MM.1S (cell line): ENCODE measurements around the gene CAPN5.

Experiments used
- DNase-seq: peaks from one replicate; pipeline ENCODE4 v3.0.0-alpha.2; 2015
- H2AFZ ChIP-seq: fragments of 300-600 bp; sonication (generic); 2 replicates; pipeline ENCODE4 v1.6.0; 2016; ENCODE audit warnings: antibody characterized with exemption, low read length
- H3F3A ChIP-seq: fragments of 300-600 bp; sonication (generic); 2 replicates; pipeline ENCODE4 v1.6.1; 2016; ENCODE audit warnings: mild to moderate bottlenecking, antibody characterized with exemption, low read length, moderate library complexity, mixed read lengths; ENCODE audit not compliant: insufficient read depth
- H3K27ac ChIP-seq: fragments of 300-600 bp; sonication (generic); 2 replicates; pipeline ENCODE4 v1.5.1; 2016; ENCODE audit warnings: mild to moderate bottlenecking, low read length
- H3K27me3 ChIP-seq: fragments of 300-600 bp; sonication (generic); replicated peaks from 2 replicates; pipeline ENCODE4 v1.6.0; 2016; ENCODE audit warnings: low read length; ENCODE audit not compliant: insufficient read depth
- H3K36me3 ChIP-seq: fragments of 300-600 bp; sonication (generic); replicated peaks from 2 replicates; pipeline ENCODE4 v1.6.1; 2016; ENCODE audit warnings: mild to moderate bottlenecking, low read length, mixed read lengths; ENCODE audit not compliant: insufficient read depth
- H3K4me1 ChIP-seq: fragments of 300-600 bp; sonication (generic); 2 replicates; pipeline ENCODE4 v1.6.1; 2016; ENCODE audit warnings: low read length, mixed read lengths
- H3K4me2 ChIP-seq: fragments of 300-600 bp; sonication (generic); 2 replicates; pipeline ENCODE4 v1.6.0; 2016; ENCODE audit warnings: low read depth, low read length
- H3K4me3 ChIP-seq: fragments of 300-600 bp; sonication (generic); 2 replicates; pipeline ENCODE4 v1.5.1; 2016; ENCODE audit warnings: low read length, mixed read lengths
- H3K79me2 ChIP-seq: fragments of 300-600 bp; sonication (generic); 2 replicates; pipeline ENCODE4 v1.6.1; 2016; ENCODE audit warnings: mixed run types, low read length, mixed read lengths
- H3K9ac ChIP-seq: fragments of 300-600 bp; sonication (generic); 2 replicates; pipeline ENCODE4 v1.6.1; 2016; ENCODE audit warnings: low read length, mixed read lengths
- H3K9me2 ChIP-seq: fragments of 300-600 bp; sonication (generic); replicated peaks from 2 replicates; pipeline ENCODE4 v1.6.1; 2016; ENCODE audit warnings: mild to moderate bottlenecking, low read length, mixed read lengths; ENCODE audit not compliant: insufficient read depth
- H3K9me3 ChIP-seq: fragments of 300-600 bp; sonication (generic); replicated peaks from 2 replicates; pipeline ENCODE4 v1.6.1; 2016; ENCODE audit warnings: mild to moderate bottlenecking, low read length, mixed read lengths; ENCODE audit not compliant: insufficient read depth
- H4K20me1 ChIP-seq: fragments of 300-600 bp; sonication (generic); 2 replicates; pipeline ENCODE4 v1.6.1; 2016; ENCODE audit warnings: mild to moderate bottlenecking, low read length, moderate library complexity, mixed read lengths; ENCODE audit not compliant: insufficient read depth
- EZH2 ChIP-seq: fragments of 300-600 bp; sonication (generic); optimal IDR thresholded peaks from 2 replicates; pipeline ENCODE3; 2017; ENCODE audit warnings: low read depth, mild to moderate bottlenecking, antibody characterized with exemption, low read length, mixed read lengths
- EZH2phosphoT487 ChIP-seq: fragments of 300-600 bp; sonication (generic); IDR thresholded peaks from 2 replicates; pipeline ENCODE4 v1.6.1; 2018; ENCODE audit warnings: antibody characterized with exemption, low read length
- TF ChIP-seq, protein P1 (sequence below): fragments of 300-600 bp; sonication (generic); IDR thresholded peaks from 2 replicates; pipeline ENCODE4 v1.5.1; 2016; ENCODE audit warnings: antibody characterized with exemption, low read length, mixed read lengths

The CAPN5 gene

DNA sequence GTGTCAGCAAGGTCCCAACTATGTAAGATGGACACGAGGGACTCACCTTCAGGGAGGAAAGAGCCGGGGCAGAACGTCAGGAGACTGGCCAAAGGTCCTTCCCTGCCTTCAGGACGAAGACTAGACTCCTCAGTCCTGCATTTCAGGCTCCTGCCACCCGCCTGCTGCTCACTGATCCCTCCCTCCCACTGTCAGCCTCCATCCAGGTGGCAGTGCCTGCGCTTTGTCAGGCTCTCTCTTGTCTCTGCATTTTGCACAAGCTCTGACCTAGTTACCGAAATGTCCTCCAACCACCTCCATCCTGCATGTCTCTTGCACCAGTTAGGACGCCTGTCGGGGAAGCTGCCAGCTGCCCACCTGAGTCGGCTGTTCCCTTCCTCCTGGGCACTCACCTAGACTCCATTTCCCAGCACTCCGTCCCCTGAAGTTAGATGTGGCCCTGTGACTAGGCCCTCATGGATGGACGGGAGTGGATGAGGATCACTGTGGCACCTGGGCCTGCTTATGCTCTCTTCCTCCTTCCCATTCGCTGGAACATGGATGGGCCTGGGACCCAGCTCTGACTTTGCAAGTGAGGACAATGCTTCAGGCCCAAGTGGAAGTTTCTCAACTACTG lies 24.6 kb upstream of the CAPN5 start:
- Histone ChIP-seq H3K4me1 (peaks cover 6% of the 10 kb centered on the region; the same call in 1 of the 2 replicates), H3K9ac (no peak overlapping the region), H3K36me3 (no peaks in the 10 kb centered on the region), H3K9me3 (no peaks in the 10 kb centered on the region), H3K27ac (no peak overlapping the region), H3K9me2 (no peaks in the 10 kb centered on the region), H3K27me3 (no peaks in the 10 kb centered on the region), H3F3A (peaks cover 9% of the 10 kb centered on the region), H3K79me2 (no peaks in the 10 kb centered on the region), H3K4me2 (no peak overlapping the region), H2AFZ (no peak overlapping the region), H4K20me1 (no peaks in the 10 kb centered on the region), H3K4me3 (no peak overlapping the region)
- no peak for TF ChIP-seq EZH2
- no peak for DNase-seq

DNA sequence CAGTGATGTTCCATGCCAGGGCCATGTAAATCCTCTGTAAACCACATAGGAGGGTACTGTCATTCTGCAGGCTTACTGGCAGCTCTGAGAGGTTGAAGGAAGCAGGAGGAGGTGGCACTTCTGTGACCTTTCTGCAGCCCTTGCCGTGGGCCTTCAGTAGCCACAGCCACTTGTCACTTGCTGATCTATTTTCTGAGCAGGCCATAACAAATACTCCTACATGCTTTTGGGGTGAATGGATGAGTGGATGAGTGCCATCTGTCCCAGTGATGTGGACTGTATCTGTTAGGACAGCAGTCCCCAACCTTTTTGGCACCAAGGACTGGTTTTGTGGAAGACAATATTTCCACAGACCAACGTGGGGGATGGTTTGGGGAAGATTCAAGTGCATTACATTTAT lies 22.4 kb upstream of the CAPN5 start:
- Histone ChIP-seq H3K9me3 (no peaks in the 10 kb centered on the region), H2AFZ (no peak overlapping the region), H3K4me1 (peaks cover 6% of the 10 kb centered on the region; the same call in 1 of the 2 replicates), H3K79me2 (no peaks in the 10 kb centered on the region), H3K4me3 (no peak overlapping the region), H3K9ac (no peak overlapping the region), H3F3A (peaks cover 12% of the 10 kb centered on the region), H4K20me1 (no peaks in the 10 kb centered on the region), H3K27me3 (no peaks in the 10 kb centered on the region), H3K27ac (no peak overlapping the region), H3K4me2 (no peak overlapping the region), H3K36me3 (no peaks in the 10 kb centered on the region), H3K9me2 (no peaks in the 10 kb centered on the region)
- TF ChIP-seq EZH2phosphoT487 = no peak
- TF ChIP-seq EZH2 = no peak
- TF ChIP-seq, protein P1, sequence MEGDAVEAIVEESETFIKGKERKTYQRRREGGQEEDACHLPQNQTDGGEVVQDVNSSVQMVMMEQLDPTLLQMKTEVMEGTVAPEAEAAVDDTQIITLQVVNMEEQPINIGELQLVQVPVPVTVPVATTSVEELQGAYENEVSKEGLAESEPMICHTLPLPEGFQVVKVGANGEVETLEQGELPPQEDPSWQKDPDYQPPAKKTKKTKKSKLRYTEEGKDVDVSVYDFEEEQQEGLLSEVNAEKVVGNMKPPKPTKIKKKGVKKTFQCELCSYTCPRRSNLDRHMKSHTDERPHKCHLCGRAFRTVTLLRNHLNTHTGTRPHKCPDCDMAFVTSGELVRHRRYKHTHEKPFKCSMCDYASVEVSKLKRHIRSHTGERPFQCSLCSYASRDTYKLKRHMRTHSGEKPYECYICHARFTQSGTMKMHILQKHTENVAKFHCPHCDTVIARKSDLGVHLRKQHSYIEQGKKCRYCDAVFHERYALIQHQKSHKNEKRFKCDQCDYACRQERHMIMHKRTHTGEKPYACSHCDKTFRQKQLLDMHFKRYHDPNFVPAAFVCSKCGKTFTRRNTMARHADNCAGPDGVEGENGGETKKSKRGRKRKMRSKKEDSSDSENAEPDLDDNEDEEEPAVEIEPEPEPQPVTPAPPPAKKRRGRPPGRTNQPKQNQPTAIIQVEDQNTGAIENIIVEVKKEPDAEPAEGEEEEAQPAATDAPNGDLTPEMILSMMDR = no peak
- DNase-seq = no peak

DNA sequence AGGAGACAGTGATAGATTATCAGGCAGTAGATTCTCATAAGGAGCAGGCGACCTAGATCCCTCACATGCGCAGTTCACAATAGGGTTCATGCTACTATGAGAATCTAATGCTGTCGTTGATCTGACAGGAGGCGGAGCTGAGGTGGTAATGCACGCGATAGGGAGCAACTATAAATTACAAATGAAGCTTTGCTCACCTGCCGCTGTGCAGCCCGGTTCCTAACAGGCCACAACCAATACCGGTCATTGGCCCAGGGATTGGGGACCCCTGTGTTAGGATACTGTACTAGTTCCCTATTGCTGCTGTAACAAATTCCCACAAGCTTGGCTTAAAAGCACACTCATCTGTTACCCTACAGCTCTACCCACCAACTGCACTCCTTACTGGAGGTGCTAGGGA lies 21.9 kb upstream of the CAPN5 start:
- Histone ChIP-seq H3K4me2 (no peak overlapping the region), H2AFZ (no peak overlapping the region), H4K20me1 (no peaks in the 10 kb centered on the region), H3K36me3 (no peaks in the 10 kb centered on the region), H3K9ac (no peak overlapping the region), H3K79me2 (no peaks in the 10 kb centered on the region), H3K4me3 (no peak overlapping the region), H3F3A (peaks cover 12% of the 10 kb centered on the region), H3K4me1 (peaks cover 6% of the 10 kb centered on the region; the same call in 1 of the 2 replicates), H3K27me3 (no peaks in the 10 kb centered on the region), H3K9me2 (no peaks in the 10 kb centered on the region), H3K9me3 (no peaks in the 10 kb centered on the region), H3K27ac (no peak overlapping the region)
- TF ChIP-seq EZH2phosphoT487 (no peak), EZH2 (no peak)
- TF ChIP-seq, protein P1 = no peak
- DNase-seq = no peak

DNA sequence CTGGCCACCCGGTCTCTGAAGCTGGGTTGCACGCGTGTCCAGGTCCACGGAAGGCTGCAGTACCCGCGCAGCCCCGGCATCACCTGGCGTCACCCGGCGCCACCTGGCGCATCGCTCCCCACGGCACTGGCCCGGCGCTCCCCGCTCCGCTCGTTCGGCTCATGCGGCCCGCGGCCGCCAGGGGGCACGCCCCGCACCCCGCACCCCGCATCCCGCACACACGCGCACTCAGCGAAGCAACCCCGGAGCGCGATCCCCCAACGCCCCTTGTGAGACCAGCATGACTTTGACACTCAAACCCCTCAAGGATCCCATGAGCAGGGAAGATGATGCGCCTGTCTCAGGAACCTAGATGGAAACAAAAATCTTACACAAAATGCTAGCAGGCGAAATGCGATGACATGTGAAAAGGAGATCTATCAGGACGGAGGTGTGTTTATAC lies 20.7 kb upstream of the CAPN5 start:
- Histone ChIP-seq H3K27ac (no peak overlapping the region), H3K4me3 (peak overlapping the region; percentile 44), H4K20me1 (no peaks in the 10 kb centered on the region), H2AFZ (peak overlapping the region; percentile 76), H3K9me3 (no peaks in the 10 kb centered on the region), H3K4me2 (peak overlapping the region; percentile 98), H3K36me3 (no peaks in the 10 kb centered on the region), H3K4me1 (peaks cover 6% of the 10 kb centered on the region; the same call in 1 of the 2 replicates), H3K9me2 (no peaks in the 10 kb centered on the region), H3K27me3 (no peaks in the 10 kb centered on the region), H3F3A (peaks cover 12% of the 10 kb centered on the region), H3K79me2 (no peaks in the 10 kb centered on the region), H3K9ac (peak overlapping the region; percentile 32; the same call in 1 of the 2 replicates)
- TF ChIP-seq, protein P1 = peak; percentile 99
- TF ChIP-seq EZH2 = no peak
- peak; percentile 67 for DNase-seq
